Hepatocyte (in vitro differentiated cells): Measurements from ENCODE around the gene SLC25A27. TPM values are rescaled to one million over a fixed set of nuclear protein-coding genes. Genes with fewer than 3 reads are reported as not detected.

ENCODE experiments used
- DNase-seq: peaks from one replicate; pipeline ENCODE4 v3.0.0-alpha.2; 2016; ENCODE audit warnings: low spot score
- H2AFZ ChIP-seq: fragments of 200-600 bp; sonication (generic); 2 replicates; pipeline ENCODE4 v1.6.0; 2016; ENCODE audit warnings: antibody characterized with exemption, mild to moderate bottlenecking
- H3K27ac ChIP-seq: fragments of 200-600 bp; sonication (generic); 2 replicates; pipeline ENCODE4 v1.5.1; 2016; ENCODE audit warnings: mild to moderate bottlenecking
- H3K27me3 ChIP-seq: fragments of 200-600 bp; sonication (generic); 2 replicates; pipeline ENCODE4 v1.6.1; 2016
- H3K36me3 ChIP-seq: fragments of 200-600 bp; sonication (generic); replicated peaks from 2 replicates; pipeline ENCODE4 v1.5.1; 2016; ENCODE audit warnings: low read depth; ENCODE audit not compliant: insufficient read depth
- H3K4me1 ChIP-seq: fragments of 200-600 bp; sonication (generic); 2 replicates; pipeline ENCODE4 v1.5.1; 2016; ENCODE audit warnings: mild to moderate bottlenecking, moderate library complexity; ENCODE audit not compliant: insufficient read depth
- H3K4me2 ChIP-seq: fragments of 200-600 bp; sonication (generic); 2 replicates; pipeline ENCODE4 v1.6.0; 2016
- H3K4me3 ChIP-seq: fragments of 200-600 bp; sonication (generic); 2 replicates; pipeline ENCODE4 v1.5.1; 2016; ENCODE audit warnings: mild to moderate bottlenecking
- H3K79me2 ChIP-seq: fragments of 200-600 bp; sonication (generic); 2 replicates; pipeline ENCODE4 v1.6.0; 2017; ENCODE audit warnings: mild to moderate bottlenecking
- H3K9me2 ChIP-seq: fragments of 200-600 bp; sonication (generic); replicated peaks from 2 replicates; pipeline ENCODE4 v1.6.0; 2017; ENCODE audit warnings: mild to moderate bottlenecking; ENCODE audit not compliant: insufficient read depth
- H3K9me3 ChIP-seq: fragments of 200-600 bp; sonication (generic); 2 replicates; pipeline ENCODE4 v1.5.1; 2016; ENCODE audit warnings: low read depth, mild to moderate bottlenecking
- H4K20me1 ChIP-seq: fragments of 200-600 bp; sonication (generic); 2 replicates; pipeline ENCODE4 v1.6.0; 2016; ENCODE audit warnings: mild to moderate bottlenecking; ENCODE audit not compliant: insufficient read depth, poor library complexity, severe bottlenecking
- EZH2 ChIP-seq: fragments of 200-600 bp; sonication (generic); IDR thresholded peaks from 2 replicates; pipeline ENCODE4 v1.6.1; 2016; ENCODE audit warnings: antibody characterized with exemption, mild to moderate bottlenecking, borderline replicate concordance
- EZH2phosphoT487 ChIP-seq: fragments of 200-600 bp; sonication (generic); IDR thresholded peaks from one replicate; pipeline ENCODE4 v1.6.1; 2018; ENCODE audit warnings: antibody characterized with exemption, mild to moderate bottlenecking, low read depth, moderate library complexity; ENCODE audit not compliant: unreplicated experiment, severe bottlenecking
- WGBS: methylation state at CpG from one replicate; pipeline ENCODE4 v1.1.6; 2016; ENCODE audit warnings: low lambda C conversion rate; ENCODE audit errors: missing lambda C conversion rate; 5-methylcytosine and 5-hydroxymethylcytosine counted together
- polyA plus RNA-seq: library from polyadenylated mRNA; unstranded; fragments of >200 nt; fragmentation: Nextera tagmentation; extraction: Ambion mirVana; gene quantifications from 2 replicates; pipeline ENCODE4 v1.2.1, GENCODE V29; 2016
- total RNA-seq: library from RNA; depleted of rRNA; stranded (reverse); fragments of >200 nt; gene quantifications from 2 replicates; pipeline ENCODE4 v1.2.3, GENCODE V29; 2014
- TF ChIP-seq, protein P1 (sequence below): fragments of 200-600 bp; sonication (generic); IDR thresholded peaks from 2 replicates; pipeline ENCODE4 v1.5.1; 2016; ENCODE audit warnings: antibody characterized with exemption, mild to moderate bottlenecking; ENCODE audit not compliant: poor library complexity

The SLC25A27 gene
- total and polyA plus RNA-seq, 2 experiments from 2014 or later, result 3.0 to 11.9 TPM

GRCh38 chr6:46661483-46661882, 8.7 kb downstream of the SLC25A27 start:
- Histone ChIP-seq H3K4me3 (no peak overlapping the region), H4K20me1 (no peaks in the 10 kb centered on the region), H3K9me3 (no peaks in the 10 kb centered on the region), H3K9me2 (no peaks in the 10 kb centered on the region), H3K4me2 (no peak overlapping the region), H3K27ac (no peak overlapping the region), H3K79me2 (no peaks in the 10 kb centered on the region), H3K36me3 (no peaks in the 10 kb centered on the region), H2AFZ (no peak overlapping the region), H3K4me1 (no peaks in the 10 kb centered on the region), H3K27me3 (no peaks in the 10 kb centered on the region)
- WGBS, result 92% methylated on average over 2 of the region's 2 CpGs
- TF ChIP-seq EZH2 (no peak), EZH2phosphoT487 (no peak)
- TF ChIP-seq, protein P1, sequence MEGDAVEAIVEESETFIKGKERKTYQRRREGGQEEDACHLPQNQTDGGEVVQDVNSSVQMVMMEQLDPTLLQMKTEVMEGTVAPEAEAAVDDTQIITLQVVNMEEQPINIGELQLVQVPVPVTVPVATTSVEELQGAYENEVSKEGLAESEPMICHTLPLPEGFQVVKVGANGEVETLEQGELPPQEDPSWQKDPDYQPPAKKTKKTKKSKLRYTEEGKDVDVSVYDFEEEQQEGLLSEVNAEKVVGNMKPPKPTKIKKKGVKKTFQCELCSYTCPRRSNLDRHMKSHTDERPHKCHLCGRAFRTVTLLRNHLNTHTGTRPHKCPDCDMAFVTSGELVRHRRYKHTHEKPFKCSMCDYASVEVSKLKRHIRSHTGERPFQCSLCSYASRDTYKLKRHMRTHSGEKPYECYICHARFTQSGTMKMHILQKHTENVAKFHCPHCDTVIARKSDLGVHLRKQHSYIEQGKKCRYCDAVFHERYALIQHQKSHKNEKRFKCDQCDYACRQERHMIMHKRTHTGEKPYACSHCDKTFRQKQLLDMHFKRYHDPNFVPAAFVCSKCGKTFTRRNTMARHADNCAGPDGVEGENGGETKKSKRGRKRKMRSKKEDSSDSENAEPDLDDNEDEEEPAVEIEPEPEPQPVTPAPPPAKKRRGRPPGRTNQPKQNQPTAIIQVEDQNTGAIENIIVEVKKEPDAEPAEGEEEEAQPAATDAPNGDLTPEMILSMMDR, result no peak
- no peak for DNase-seq

DNA sequence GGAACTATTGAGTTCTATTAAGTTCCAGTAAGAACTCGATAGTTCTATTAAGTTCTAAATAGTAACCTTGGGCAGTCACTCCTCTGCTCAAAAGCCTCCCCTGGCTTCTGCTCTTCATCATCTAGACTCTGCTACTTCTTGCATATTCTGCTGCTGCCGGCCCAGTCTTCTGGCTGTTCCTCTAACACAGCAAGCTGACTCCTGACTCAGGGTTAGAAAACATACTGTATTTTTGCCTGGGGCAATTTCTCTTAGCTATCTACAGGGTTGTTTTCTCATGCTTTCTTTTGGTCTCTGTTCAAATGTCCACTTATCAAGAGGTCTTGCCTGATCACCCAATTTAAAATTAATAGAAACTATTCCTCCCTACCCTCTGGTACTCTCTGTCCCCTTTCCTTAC, 14.6 kb downstream of the SLC25A27 start:
- no peak overlapping the region for H3K4me3 ChIP-seq
- no peaks in the 10 kb centered on the region for H3K4me1 ChIP-seq
- H3K27ac ChIP-seq, result no peak overlapping the region
- no peaks in the 10 kb centered on the region for H3K27me3 ChIP-seq
- H2AFZ ChIP-seq, result no peak overlapping the region
- no peaks in the 10 kb centered on the region for H3K9me3 ChIP-seq
- no peaks in the 10 kb centered on the region for H3K36me3 ChIP-seq
- no peaks in the 10 kb centered on the region for H3K79me2 ChIP-seq
- WGBS, result 83% methylated on average over 2 of the region's 2 CpGs
- no peaks in the 10 kb centered on the region for H3K9me2 ChIP-seq
- no peaks in the 10 kb centered on the region for H4K20me1 ChIP-seq
- H3K4me2 ChIP-seq, result no peak overlapping the region
- no peak for DNase-seq
- TF ChIP-seq EZH2phosphoT487 (no peak), EZH2 (no peak)
- TF ChIP-seq, protein P1, result no peak

DNA sequence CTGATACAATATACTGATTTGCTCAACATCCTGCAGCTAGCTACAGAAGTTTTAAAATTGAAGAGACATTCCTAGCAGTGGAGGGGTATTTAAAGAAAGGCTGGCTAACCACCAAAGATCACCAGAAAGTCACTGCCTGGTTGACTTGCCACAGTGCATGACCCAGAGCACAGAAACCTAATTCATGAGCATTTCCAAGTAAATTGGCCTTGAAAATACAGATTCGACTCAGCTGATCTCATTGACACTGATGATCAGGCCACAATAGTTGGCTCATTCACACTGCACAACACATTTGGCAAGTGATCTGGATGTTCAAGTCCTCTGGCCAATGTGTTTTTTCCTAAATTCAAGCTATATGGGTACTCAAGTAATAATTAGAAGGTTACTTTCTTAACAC, 21.6 kb downstream of the SLC25A27 start:
- TF ChIP-seq EZH2, result no peak
- TF ChIP-seq EZH2phosphoT487, result no peak
- TF ChIP-seq, protein P1, result no peak
- 95% methylated on average over 1 of the region's 1 CpG for WGBS

More for the DNA sequence above, 21.6 kb downstream of the SLC25A27 start:
- Histone ChIP-seq H3K4me2 (no peak overlapping the region), H3K4me3 (no peak overlapping the region), H3K27ac (no peak overlapping the region), H3K4me1 (no peaks in the 10 kb centered on the region), H2AFZ (no peak overlapping the region), H3K27me3 (no peaks in the 10 kb centered on the region), H3K9me2 (no peaks in the 10 kb centered on the region), H3K79me2 (no peaks in the 10 kb centered on the region), H3K9me3 (no peaks in the 10 kb centered on the region), H4K20me1 (no peaks in the 10 kb centered on the region), H3K36me3 (no peaks in the 10 kb centered on the region)
- no peak for DNase-seq
